H1 (cell line): ENCODE data around the gene PAIP2.

Experiments
- ASH2L ChIP-seq: fragments of 200-600, 300-600 bp; sonication (generic); IDR thresholded peaks from one replicate; pipeline ENCODE4 v1.7.1; 2017; ENCODE audit warnings: low read length
- JUN ChIP-seq: IDR thresholded peaks from 2 replicates; pipeline ENCODE4 v1.6.1; 2011; ENCODE audit warnings: low read depth, mild to moderate bottlenecking, improper control_type of control experiment, low read length
- JUND ChIP-seq: IDR thresholded peaks from 2 replicates; pipeline ENCODE4 v1.6.1; 2011; ENCODE audit warnings: mild to moderate bottlenecking, improper control_type of control experiment, low read length
- SUZ12 ChIP-seq: fragments of 200-600 bp; sonication (generic); IDR thresholded peaks from 2 replicates; pipeline ENCODE4 v1.6.1; 2012; ENCODE audit warnings: mild to moderate bottlenecking, inconsistent platforms, low read length, moderate library complexity, mixed read lengths
- YY1 ChIP-seq: IDR thresholded peaks from 2 replicates; pipeline ENCODE4 v1.6.1; 2011; ENCODE audit warnings: low read depth, mild to moderate bottlenecking, low read length
- ZNF274 ChIP-seq: IDR thresholded peaks from 2 replicates; pipeline ENCODE4 v1.7.0; 2012; ENCODE audit warnings: low read length, borderline replicate concordance; ENCODE audit errors: extremely low read depth
- TF ChIP-seq, protein P1 (sequence below), 3 experiments: IDR thresholded peaks; 1 replicate in 2 of 3; 2 replicates in 1 of 3; pipeline versions ENCODE4 v1.5.1 to v1.6.1; 2011; ENCODE audit warnings: low read length in 3 of 3, mild to moderate bottlenecking in 3 of 3, inconsistent platforms in 2 of 3, low read depth in 1 of 3, moderate library complexity in 1 of 3; ENCODE audit not compliant: insufficient read depth in 1 of 3; ENCODE audit errors: control extremely low read depth in 1 of 3

DNA sequence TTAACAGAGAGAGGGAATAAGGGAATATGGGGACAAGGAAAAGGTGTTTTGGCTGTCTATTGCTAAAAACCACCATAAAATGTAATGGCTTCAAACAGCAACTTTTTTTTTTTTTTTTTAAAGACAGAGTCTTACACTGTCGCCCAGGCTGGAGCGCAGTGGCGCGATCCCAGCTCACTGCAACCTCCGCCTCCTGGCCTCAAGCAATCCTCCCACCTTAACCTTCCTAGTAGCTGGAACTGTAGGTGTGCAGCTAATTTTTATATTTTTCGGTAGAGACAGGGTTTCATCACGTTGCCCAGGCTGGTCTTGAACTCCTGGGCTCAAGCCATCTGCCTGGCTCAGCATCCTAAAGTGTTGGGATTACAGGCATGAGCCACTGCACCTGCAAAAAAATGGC is 66.5 kb downstream of the PAIP2 start:
- TF ChIP-seq, protein P1, sequence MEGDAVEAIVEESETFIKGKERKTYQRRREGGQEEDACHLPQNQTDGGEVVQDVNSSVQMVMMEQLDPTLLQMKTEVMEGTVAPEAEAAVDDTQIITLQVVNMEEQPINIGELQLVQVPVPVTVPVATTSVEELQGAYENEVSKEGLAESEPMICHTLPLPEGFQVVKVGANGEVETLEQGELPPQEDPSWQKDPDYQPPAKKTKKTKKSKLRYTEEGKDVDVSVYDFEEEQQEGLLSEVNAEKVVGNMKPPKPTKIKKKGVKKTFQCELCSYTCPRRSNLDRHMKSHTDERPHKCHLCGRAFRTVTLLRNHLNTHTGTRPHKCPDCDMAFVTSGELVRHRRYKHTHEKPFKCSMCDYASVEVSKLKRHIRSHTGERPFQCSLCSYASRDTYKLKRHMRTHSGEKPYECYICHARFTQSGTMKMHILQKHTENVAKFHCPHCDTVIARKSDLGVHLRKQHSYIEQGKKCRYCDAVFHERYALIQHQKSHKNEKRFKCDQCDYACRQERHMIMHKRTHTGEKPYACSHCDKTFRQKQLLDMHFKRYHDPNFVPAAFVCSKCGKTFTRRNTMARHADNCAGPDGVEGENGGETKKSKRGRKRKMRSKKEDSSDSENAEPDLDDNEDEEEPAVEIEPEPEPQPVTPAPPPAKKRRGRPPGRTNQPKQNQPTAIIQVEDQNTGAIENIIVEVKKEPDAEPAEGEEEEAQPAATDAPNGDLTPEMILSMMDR (IDR thresholded peaks at IDR 0.05; ENCODE audit: control extremely low read depth in 1 of 3, insufficient read depth in 1 of 3, low read depth in 1 of 3, low read length in 3 of 3), result no peak
- TF ChIP-seq JUN, result no peak
- TF ChIP-seq ASH2L, result no peak
- TF ChIP-seq ZNF274, result no peak
- no peak for TF ChIP-seq YY1
- no peak for TF ChIP-seq SUZ12
- no peak for TF ChIP-seq JUND
